Neural cell (in vitro differentiated cells): ENCODE data around the gene FOXE1. TPM values are rescaled to one million over a fixed set of nuclear protein-coding genes. Genes with fewer than 3 reads are reported as not detected.

Experiments
- H2AFZ ChIP-seq: fragments of 200-600, 300-800 bp; sonication (generic), shearing (Covaris generic); 2 replicates; pipeline ENCODE4 v1.6.0; 2014; ENCODE audit warnings: low read depth, mild to moderate bottlenecking, antibody characterized with exemption, low read length, moderate library complexity
- H3F3A ChIP-seq: fragments of 200-600 bp; shearing (Covaris generic); 2 replicates; pipeline ENCODE4 v1.6.1; 2016; ENCODE audit warnings: mild to moderate bottlenecking, moderate library complexity, mixed read lengths, antibody characterized with exemption, low read length; ENCODE audit not compliant: insufficient read depth, poor library complexity, severe bottlenecking
- H3K27ac ChIP-seq: fragments of 200-600, 300-800 bp; sonication (generic), shearing (Covaris generic); 2 replicates; pipeline ENCODE4 v1.5.1; 2014; ENCODE audit warnings: mild to moderate bottlenecking, low read length, moderate library complexity
- H3K27me3 ChIP-seq: fragments of 300-800, 200-600 bp; sonication (generic), shearing (Covaris generic); 2 replicates; pipeline ENCODE4 v1.6.0; 2014; ENCODE audit warnings: mild to moderate bottlenecking, low read depth, low read length, moderate library complexity; ENCODE audit not compliant: insufficient read depth
- H3K36me3 ChIP-seq: fragments of 300-800, 200-600 bp; sonication (generic), shearing (Covaris generic); 2 replicates; pipeline ENCODE4 v1.5.1; 2014; ENCODE audit warnings: mild to moderate bottlenecking, antibody characterized with exemption, low read length, moderate library complexity; ENCODE audit not compliant: insufficient read depth
- H3K4me2 ChIP-seq: fragments of 300-800, 200-600 bp; sonication (generic), shearing (Covaris generic); 2 replicates; pipeline ENCODE4 v1.6.0; 2014; ENCODE audit warnings: mild to moderate bottlenecking, low read length
- H3K4me3 ChIP-seq: fragments of 300-800, 200-600 bp; sonication (generic), shearing (Covaris generic); 2 replicates; pipeline ENCODE4 v1.5.1; 2014; ENCODE audit warnings: mild to moderate bottlenecking, low read length, moderate library complexity
- H3K79me2 ChIP-seq: fragments of 200-600 bp; shearing (Covaris generic); replicated peaks from 2 replicates; pipeline ENCODE4 v1.6.0; 2014; ENCODE audit warnings: mild to moderate bottlenecking, low read length, moderate library complexity; ENCODE audit not compliant: insufficient read depth
- H3K9ac ChIP-seq: fragments of 300-800, 200-600 bp; sonication (generic), shearing (Covaris generic); 2 replicates; pipeline ENCODE4 v1.6.1; 2016; ENCODE audit warnings: mild to moderate bottlenecking, low read length, mixed read lengths
- H3K9me2 ChIP-seq: fragments of 200-600 bp; shearing (Covaris generic); 2 replicates; pipeline ENCODE4 v1.6.1; 2016; ENCODE audit warnings: mild to moderate bottlenecking, low read length, mixed read lengths; ENCODE audit not compliant: insufficient read depth
- H3K9me3 ChIP-seq: fragments of 200-600, 300-800 bp; sonication (generic), shearing (Covaris generic); 2 replicates; pipeline ENCODE4 v1.6.1; 2016; ENCODE audit warnings: mild to moderate bottlenecking, mixed run types, low read length, moderate library complexity, mixed read lengths
- H4K20me1 ChIP-seq: fragments of 200-600 bp; shearing (Covaris generic); 2 replicates; pipeline ENCODE4 v1.6.1; 2016; ENCODE audit warnings: mild to moderate bottlenecking, mixed run types; ENCODE audit not compliant: insufficient read depth
- EP300 ChIP-seq: fragments of 450-650 bp; conservative IDR thresholded peaks from 2 replicates; pipeline ENCODE4 v1.6.1; 2014; ENCODE audit warnings: antibody characterized with exemption, mild to moderate bottlenecking, moderate library complexity; ENCODE audit not compliant: poor library complexity, severe bottlenecking
- EZH2 ChIP-seq: fragments of 200-600, 300-800 bp; shearing (Covaris generic), sonication (generic); IDR thresholded peaks from 2 replicates; pipeline ENCODE4 v1.6.1; 2014; ENCODE audit warnings: antibody characterized with exemption, low read length, borderline replicate concordance, mild to moderate bottlenecking; ENCODE audit not compliant: insufficient read depth, poor library complexity, severe bottlenecking
- MXI1 ChIP-seq: fragments of 450-650 bp; conservative IDR thresholded peaks from 2 replicates; pipeline ENCODE4 v1.6.1; 2014; ENCODE audit warnings: antibody characterized with exemption, mild to moderate bottlenecking; ENCODE audit not compliant: poor library complexity, severe bottlenecking
- POLR2AphosphoS5 ChIP-seq: IDR thresholded peaks from 2 replicates; pipeline ENCODE4 v1.6.1; 2012
- RAD21 ChIP-seq: fragments of 450-650 bp; conservative IDR thresholded peaks from 2 replicates; pipeline ENCODE4 v1.6.1; 2014; ENCODE audit warnings: antibody characterized with exemption, mild to moderate bottlenecking, moderate library complexity
- SMC3 ChIP-seq: fragments of 450-650 bp; conservative IDR thresholded peaks from 2 replicates; pipeline ENCODE4 v1.6.1; 2014; ENCODE audit warnings: antibody characterized with exemption, mild to moderate bottlenecking, moderate library complexity; ENCODE audit not compliant: poor library complexity
- TAF1 ChIP-seq: IDR thresholded peaks from 2 replicates; pipeline ENCODE4 v1.6.1; 2012; ENCODE audit warnings: low read depth
- polyA plus RNA-seq: library from polyadenylated mRNA; depleted of rRNA; stranded (reverse); fragments of >200 nt; gene quantifications from 2 replicates; pipeline ENCODE4 v1.2.3, GENCODE V29; 2014
- TF ChIP-seq, protein P1 (sequence below): fragments of 450-650 bp; IDR thresholded peaks from 2 replicates; pipeline ENCODE4 v1.5.1; 2014; ENCODE audit warnings: antibody characterized with exemption, mild to moderate bottlenecking, moderate library complexity; ENCODE audit not compliant: poor library complexity, severe bottlenecking
- TF ChIP-seq, protein P2 (sequence below): IDR thresholded peaks from 2 replicates; pipeline ENCODE4 v1.6.1; 2012; ENCODE audit warnings: borderline replicate concordance

FOXE1 gene
- polyA plus RNA-seq, 1 donor from 2014 or later: not detected

DNA sequence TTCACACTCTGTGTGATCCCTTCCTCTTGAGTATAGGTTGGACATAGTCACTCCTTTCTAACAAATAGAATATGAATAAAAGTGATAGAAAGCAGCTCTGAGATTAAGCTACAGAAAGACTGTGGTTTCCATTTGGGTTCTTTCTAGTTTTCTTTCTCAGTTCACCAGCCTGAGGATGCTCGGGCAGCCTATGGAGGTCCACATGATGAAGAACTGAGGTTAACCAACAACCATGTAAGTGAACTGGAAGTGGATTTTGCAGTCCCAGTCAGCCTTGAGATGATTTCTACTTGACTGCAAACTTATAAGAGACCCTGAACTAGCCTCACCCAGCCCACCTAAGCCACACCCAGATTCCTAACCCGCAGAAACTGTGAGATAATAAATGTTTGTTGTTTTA, 10.1 kb upstream of the FOXE1 start:
- Histone ChIP-seq H3F3A (no peaks in the 10 kb centered on the region), H3K27me3 (peaks cover 59% of the 10 kb centered on the region), H3K4me3 (no peak overlapping the region), H3K27ac (no peak overlapping the region), H3K79me2 (no peaks in the 10 kb centered on the region), H3K9me3 (no peaks in the 10 kb centered on the region), H3K9ac (no peak overlapping the region), H3K9me2 (no peaks in the 10 kb centered on the region), H3K4me2 (no peak overlapping the region), H3K36me3 (no peaks in the 10 kb centered on the region), H2AFZ (no peak overlapping the region), H4K20me1 (no peaks in the 10 kb centered on the region)
- TF ChIP-seq EP300: no peak
- no peak for TF ChIP-seq MXI1
- no peak for TF ChIP-seq EZH2
- TF ChIP-seq POLR2AphosphoS5: no peak
- TF ChIP-seq, protein P1, sequence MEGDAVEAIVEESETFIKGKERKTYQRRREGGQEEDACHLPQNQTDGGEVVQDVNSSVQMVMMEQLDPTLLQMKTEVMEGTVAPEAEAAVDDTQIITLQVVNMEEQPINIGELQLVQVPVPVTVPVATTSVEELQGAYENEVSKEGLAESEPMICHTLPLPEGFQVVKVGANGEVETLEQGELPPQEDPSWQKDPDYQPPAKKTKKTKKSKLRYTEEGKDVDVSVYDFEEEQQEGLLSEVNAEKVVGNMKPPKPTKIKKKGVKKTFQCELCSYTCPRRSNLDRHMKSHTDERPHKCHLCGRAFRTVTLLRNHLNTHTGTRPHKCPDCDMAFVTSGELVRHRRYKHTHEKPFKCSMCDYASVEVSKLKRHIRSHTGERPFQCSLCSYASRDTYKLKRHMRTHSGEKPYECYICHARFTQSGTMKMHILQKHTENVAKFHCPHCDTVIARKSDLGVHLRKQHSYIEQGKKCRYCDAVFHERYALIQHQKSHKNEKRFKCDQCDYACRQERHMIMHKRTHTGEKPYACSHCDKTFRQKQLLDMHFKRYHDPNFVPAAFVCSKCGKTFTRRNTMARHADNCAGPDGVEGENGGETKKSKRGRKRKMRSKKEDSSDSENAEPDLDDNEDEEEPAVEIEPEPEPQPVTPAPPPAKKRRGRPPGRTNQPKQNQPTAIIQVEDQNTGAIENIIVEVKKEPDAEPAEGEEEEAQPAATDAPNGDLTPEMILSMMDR: no peak
- no peak for TF ChIP-seq TAF1
- TF ChIP-seq, protein P2, sequence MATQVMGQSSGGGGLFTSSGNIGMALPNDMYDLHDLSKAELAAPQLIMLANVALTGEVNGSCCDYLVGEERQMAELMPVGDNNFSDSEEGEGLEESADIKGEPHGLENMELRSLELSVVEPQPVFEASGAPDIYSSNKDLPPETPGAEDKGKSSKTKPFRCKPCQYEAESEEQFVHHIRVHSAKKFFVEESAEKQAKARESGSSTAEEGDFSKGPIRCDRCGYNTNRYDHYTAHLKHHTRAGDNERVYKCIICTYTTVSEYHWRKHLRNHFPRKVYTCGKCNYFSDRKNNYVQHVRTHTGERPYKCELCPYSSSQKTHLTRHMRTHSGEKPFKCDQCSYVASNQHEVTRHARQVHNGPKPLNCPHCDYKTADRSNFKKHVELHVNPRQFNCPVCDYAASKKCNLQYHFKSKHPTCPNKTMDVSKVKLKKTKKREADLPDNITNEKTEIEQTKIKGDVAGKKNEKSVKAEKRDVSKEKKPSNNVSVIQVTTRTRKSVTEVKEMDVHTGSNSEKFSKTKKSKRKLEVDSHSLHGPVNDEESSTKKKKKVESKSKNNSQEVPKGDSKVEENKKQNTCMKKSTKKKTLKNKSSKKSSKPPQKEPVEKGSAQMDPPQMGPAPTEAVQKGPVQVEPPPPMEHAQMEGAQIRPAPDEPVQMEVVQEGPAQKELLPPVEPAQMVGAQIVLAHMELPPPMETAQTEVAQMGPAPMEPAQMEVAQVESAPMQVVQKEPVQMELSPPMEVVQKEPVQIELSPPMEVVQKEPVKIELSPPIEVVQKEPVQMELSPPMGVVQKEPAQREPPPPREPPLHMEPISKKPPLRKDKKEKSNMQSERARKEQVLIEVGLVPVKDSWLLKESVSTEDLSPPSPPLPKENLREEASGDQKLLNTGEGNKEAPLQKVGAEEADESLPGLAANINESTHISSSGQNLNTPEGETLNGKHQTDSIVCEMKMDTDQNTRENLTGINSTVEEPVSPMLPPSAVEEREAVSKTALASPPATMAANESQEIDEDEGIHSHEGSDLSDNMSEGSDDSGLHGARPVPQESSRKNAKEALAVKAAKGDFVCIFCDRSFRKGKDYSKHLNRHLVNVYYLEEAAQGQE: no peak
- TF ChIP-seq SMC3: no peak
- TF ChIP-seq RAD21: no peak

- TF ChIP-seq, protein P1: no peak
- H3K27me3 ChIP-seq: peaks cover 81% of the 10 kb centered on the region
- H2AFZ ChIP-seq: no peak overlapping the region
- no peaks in the 10 kb centered on the region for H3K9me2 ChIP-seq
- H4K20me1 ChIP-seq: no peaks in the 10 kb centered on the region
- H3K4me3 ChIP-seq: no peak overlapping the region
- H3F3A ChIP-seq: no peaks in the 10 kb centered on the region
- H3K9me3 ChIP-seq: no peaks in the 10 kb centered on the region
- no peaks in the 10 kb centered on the region for H3K79me2 ChIP-seq
- no peak overlapping the region for H3K9ac ChIP-seq
- H3K27ac ChIP-seq: no peak overlapping the region
- H3K36me3 ChIP-seq: no peaks in the 10 kb centered on the region
- no peak overlapping the region for H3K4me2 ChIP-seq
Measured at GRCh38 chr9:97845130-97845529, 7.9 kb upstream of the FOXE1 start.
